ENCODE measurements around the gene RNF223. TPM values are rescaled to one million over a fixed set of nuclear protein-coding genes. Genes with fewer than 3 reads are reported as not detected.

The RNF223 gene
- total and polyA plus RNA-seq, 4 donors, result 0.14 TPM; not detected in 3

DNA sequence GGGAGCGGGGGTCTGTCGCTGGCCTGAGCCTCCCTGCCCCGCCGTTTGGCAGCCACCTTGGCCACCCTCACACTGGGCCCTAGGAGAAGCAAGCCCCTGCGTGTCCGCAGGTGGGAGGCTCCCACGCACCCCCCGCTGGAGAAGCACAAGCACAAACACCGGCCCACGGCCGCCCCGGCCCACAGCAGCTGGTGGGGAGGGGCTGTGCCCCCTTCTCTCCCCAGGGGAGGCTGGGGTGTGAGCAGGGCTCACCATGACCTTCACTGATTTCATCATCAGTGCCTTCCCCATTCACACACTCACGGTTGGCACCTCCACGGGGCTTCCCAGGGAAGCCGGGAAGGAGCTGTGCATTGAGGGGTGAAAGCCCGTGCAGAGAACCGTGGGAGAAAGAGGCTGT lies 46.3 kb downstream of the RNF223 start (continued):
- TF ChIP-seq TAF1 (conservative IDR thresholded peaks at IDR 0.05) (no peak), RAD21 (IDR thresholded peaks at IDR 0.05) (no peak), SP1 (IDR thresholded peaks at IDR 0.05) (no peak)

- 87% methylated on average over 21 of the region's 21 CpGs for WGBS
- no peaks in the 10 kb centered on the region for H3K4me1 ChIP-seq (ENCODE audit: control insufficient read depth in 4 of 4, insufficient read depth in 4 of 4, low read length in 3 of 4)
- no peak for DNase-seq (ENCODE audit: low spot score)
- H3K9me3 ChIP-seq (ENCODE audit: control insufficient read depth in 4 of 4, low read length in 3 of 4), result no peaks in the 10 kb centered on the region
- TF ChIP-seq, protein P1, sequence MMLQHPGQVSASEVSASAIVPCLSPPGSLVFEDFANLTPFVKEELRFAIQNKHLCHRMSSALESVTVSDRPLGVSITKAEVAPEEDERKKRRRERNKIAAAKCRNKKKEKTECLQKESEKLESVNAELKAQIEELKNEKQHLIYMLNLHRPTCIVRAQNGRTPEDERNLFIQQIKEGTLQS (IDR thresholded peaks at IDR 0.05), result no peak
- TF ChIP-seq TAF1 (conservative IDR thresholded peaks at IDR 0.05) (no peak), SP1 (IDR thresholded peaks at IDR 0.05) (no peak), EGR1 (IDR thresholded peaks at IDR 0.05; ENCODE audit: low read depth in 2 of 2) (no peak), FOXA2 (IDR thresholded peaks at IDR 0.05) (no peak), HNF4G (IDR thresholded peaks at IDR 0.05) (no peak), NR2F2 (IDR thresholded peaks at IDR 0.05) (no peak), JUND (IDR thresholded peaks at IDR 0.05) (no peak), GABPA (IDR thresholded peaks at IDR 0.05 in 1 of 2, conservative IDR thresholded peaks at IDR 0.05 in 1 of 2) (no peak), YY1 (IDR thresholded peaks at IDR 0.05) (no peak), FOXA1 (IDR thresholded peaks at IDR 0.05) (no peak)
- H3K9ac ChIP-seq (ENCODE audit: low read depth in 1 of 2, low read length in 2 of 2), result no peak overlapping the region
- no peak overlapping the region for H3K4me3 ChIP-seq (ENCODE audit: low read depth in 1 of 3, low read length in 3 of 3)
- no peak overlapping the region for H3K27ac ChIP-seq (ENCODE audit: low read depth in 1 of 2, low read length in 2 of 2)
- H3K36me3 ChIP-seq (ENCODE audit: control insufficient read depth in 4 of 4, insufficient read depth in 3 of 4, low read depth in 1 of 4, low read length in 3 of 4), result no peaks in the 10 kb centered on the region
- no peaks in the 10 kb centered on the region for H3K27me3 ChIP-seq (ENCODE audit: control insufficient read depth in 4 of 4, insufficient read depth in 4 of 4, low read length in 3 of 4)
Measured at GRCh38 chr1:1026599-1027413, 47.3 kb downstream of the RNF223 start.

- DNase-seq (ENCODE audit: low spot score), result no peak
- H3K9me3 ChIP-seq (ENCODE audit: control insufficient read depth in 4 of 4, low read length in 3 of 4), result no peaks in the 10 kb centered on the region
- TF ChIP-seq, protein P2, sequence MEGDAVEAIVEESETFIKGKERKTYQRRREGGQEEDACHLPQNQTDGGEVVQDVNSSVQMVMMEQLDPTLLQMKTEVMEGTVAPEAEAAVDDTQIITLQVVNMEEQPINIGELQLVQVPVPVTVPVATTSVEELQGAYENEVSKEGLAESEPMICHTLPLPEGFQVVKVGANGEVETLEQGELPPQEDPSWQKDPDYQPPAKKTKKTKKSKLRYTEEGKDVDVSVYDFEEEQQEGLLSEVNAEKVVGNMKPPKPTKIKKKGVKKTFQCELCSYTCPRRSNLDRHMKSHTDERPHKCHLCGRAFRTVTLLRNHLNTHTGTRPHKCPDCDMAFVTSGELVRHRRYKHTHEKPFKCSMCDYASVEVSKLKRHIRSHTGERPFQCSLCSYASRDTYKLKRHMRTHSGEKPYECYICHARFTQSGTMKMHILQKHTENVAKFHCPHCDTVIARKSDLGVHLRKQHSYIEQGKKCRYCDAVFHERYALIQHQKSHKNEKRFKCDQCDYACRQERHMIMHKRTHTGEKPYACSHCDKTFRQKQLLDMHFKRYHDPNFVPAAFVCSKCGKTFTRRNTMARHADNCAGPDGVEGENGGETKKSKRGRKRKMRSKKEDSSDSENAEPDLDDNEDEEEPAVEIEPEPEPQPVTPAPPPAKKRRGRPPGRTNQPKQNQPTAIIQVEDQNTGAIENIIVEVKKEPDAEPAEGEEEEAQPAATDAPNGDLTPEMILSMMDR (IDR thresholded peaks at IDR 0.05; ENCODE audit: low read depth, low read length, missing input control), result no peak
- TF ChIP-seq SP1 (IDR thresholded peaks at IDR 0.05) (no peak), EGR1 (IDR thresholded peaks at IDR 0.05; ENCODE audit: low read depth in 2 of 2) (no peak), GABPA (IDR thresholded peaks at IDR 0.05 in 1 of 2, conservative IDR thresholded peaks at IDR 0.05 in 1 of 2) (no peak), YY1 (IDR thresholded peaks at IDR 0.05) (no peak), TAF1 (conservative IDR thresholded peaks at IDR 0.05) (no peak), HNF4A (conservative IDR thresholded peaks at IDR 0.05) (no peak), HNF4G (IDR thresholded peaks at IDR 0.05) (no peak), RXRA (IDR thresholded peaks at IDR 0.05) (no peak), NR2F2 (IDR thresholded peaks at IDR 0.05) (no peak), REST (IDR thresholded peaks at IDR 0.05) (no peak), RAD21 (IDR thresholded peaks at IDR 0.05) (no peak), FOXA1 (IDR thresholded peaks at IDR 0.05) (no peak), JUND (IDR thresholded peaks at IDR 0.05) (no peak), FOXA2 (IDR thresholded peaks at IDR 0.05) (no peak)
- TF ChIP-seq, protein P1 (IDR thresholded peaks at IDR 0.05), result no peak
- TF ChIP-seq, protein P3, sequence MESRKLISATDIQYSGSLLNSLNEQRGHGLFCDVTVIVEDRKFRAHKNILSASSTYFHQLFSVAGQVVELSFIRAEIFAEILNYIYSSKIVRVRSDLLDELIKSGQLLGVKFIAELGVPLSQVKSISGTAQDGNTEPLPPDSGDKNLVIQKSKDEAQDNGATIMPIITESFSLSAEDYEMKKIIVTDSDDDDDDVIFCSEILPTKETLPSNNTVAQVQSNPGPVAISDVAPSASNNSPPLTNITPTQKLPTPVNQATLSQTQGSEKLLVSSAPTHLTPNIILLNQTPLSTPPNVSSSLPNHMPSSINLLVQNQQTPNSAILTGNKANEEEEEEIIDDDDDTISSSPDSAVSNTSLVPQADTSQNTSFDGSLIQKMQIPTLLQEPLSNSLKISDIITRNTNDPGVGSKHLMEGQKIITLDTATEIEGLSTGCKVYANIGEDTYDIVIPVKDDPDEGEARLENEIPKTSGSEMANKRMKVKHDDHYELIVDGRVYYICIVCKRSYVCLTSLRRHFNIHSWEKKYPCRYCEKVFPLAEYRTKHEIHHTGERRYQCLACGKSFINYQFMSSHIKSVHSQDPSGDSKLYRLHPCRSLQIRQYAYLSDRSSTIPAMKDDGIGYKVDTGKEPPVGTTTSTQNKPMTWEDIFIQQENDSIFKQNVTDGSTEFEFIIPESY (IDR thresholded peaks at IDR 0.05), result no peak
- TF ChIP-seq, protein P4, sequence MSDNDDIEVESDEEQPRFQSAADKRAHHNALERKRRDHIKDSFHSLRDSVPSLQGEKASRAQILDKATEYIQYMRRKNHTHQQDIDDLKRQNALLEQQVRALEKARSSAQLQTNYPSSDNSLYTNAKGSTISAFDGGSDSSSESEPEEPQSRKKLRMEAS (IDR thresholded peaks at IDR 0.05), result no peak
- H3K9ac ChIP-seq (ENCODE audit: low read depth in 1 of 2, low read length in 2 of 2), result no peak overlapping the region
- no peak overlapping the region for H3K27ac ChIP-seq (ENCODE audit: low read depth in 1 of 2, low read length in 2 of 2)
- no peaks in the 10 kb centered on the region for H3K27me3 ChIP-seq (ENCODE audit: control insufficient read depth in 4 of 4, insufficient read depth in 4 of 4, low read length in 3 of 4)
- no peaks in the 10 kb centered on the region for H3K36me3 ChIP-seq (ENCODE audit: control insufficient read depth in 4 of 4, insufficient read depth in 3 of 4, low read depth in 1 of 4, low read length in 3 of 4)
- peaks cover 0 to 7% (median 4%) of the 10 kb centered on the region in 4 donors for H3K4me1 ChIP-seq (ENCODE audit: control insufficient read depth in 4 of 4, insufficient read depth in 4 of 4, low read length in 3 of 4)
- no peak overlapping the region for H3K4me3 ChIP-seq (ENCODE audit: low read depth in 1 of 3, low read length in 3 of 3)
- 94% methylated on average over 10 of the region's 10 CpGs for WGBS
Measured at GRCh38 chr1:1025730-1026129, 48.4 kb downstream of the RNF223 start.

Data from liver (tissue), 9 donors.